OCI-LY7 (cell line): ENCODE measurements around the gene B4GALT6.

Source experiments
- CTCF ChIP-seq: fragments of 200-600 bp; sonication (generic); conservative IDR thresholded peaks from 2 replicates; pipeline ENCODE4 v1.5.1; 2014; ENCODE audit warnings: mild to moderate bottlenecking, antibody characterized with exemption, low read length, moderate library complexity, mixed read lengths
- EZH2phosphoT487 ChIP-seq: fragments of 200-600 bp; sonication (generic); IDR thresholded peaks from 2 replicates; pipeline ENCODE4 v1.6.1; 2018; ENCODE audit warnings: low read depth, borderline replicate concordance, mild to moderate bottlenecking, mixed run types, antibody characterized with exemption, low read length, moderate library complexity, mixed read lengths

GRCh38 chr18:31634331-31634713, 50.1 kb downstream of the B4GALT6 start:
- TF ChIP-seq CTCF = no peak
- TF ChIP-seq EZH2phosphoT487 = no peak
